ENCODE measurements around the gene IFITM2.
"Not testable (repeated sequence)": the region's sequence is repeated elsewhere in the genome, so short reads cannot be mapped to it uniquely, and the experiment has no call there.

Gene IFITM2

GRCh38 chr11:335779-336658, 28.4 kb downstream of the IFITM2 start:
- no peaks in the 10 kb centered on the region for H3K27me3 ChIP-seq (ENCODE audit: control insufficient read depth in 2 of 2, insufficient read depth in 2 of 2, low read length in 2 of 2)
- H3K36me3 ChIP-seq (ENCODE audit: control insufficient read depth in 2 of 2, insufficient read depth in 2 of 2, low read length in 2 of 2), result no peaks in the 10 kb centered on the region
- H3K27ac ChIP-seq (ENCODE audit: low read depth in 2 of 2, low read length in 2 of 2), result peak overlapping the region; percentile 56 to 63
- H3K9me3 ChIP-seq (ENCODE audit: control insufficient read depth in 2 of 2, low read length in 2 of 2), result no peaks in the 10 kb centered on the region
- peaks cover 0 to 12% of the 10 kb centered on the region in 2 donors for H3K4me1 ChIP-seq (ENCODE audit: control insufficient read depth in 2 of 2, insufficient read depth in 2 of 2, low read length in 2 of 2)
- H3K9ac ChIP-seq (ENCODE audit: low read depth in 1 of 2, low read length in 2 of 2), result no peak overlapping the region
- no peak overlapping the region for H3K4me3 ChIP-seq (ENCODE audit: low read length in 2 of 2)

GRCh38 chr11:336659-337198, 29.1 kb downstream of the IFITM2 start:
- no peak overlapping the region for H3K9ac ChIP-seq (ENCODE audit: low read depth in 1 of 2, low read length in 2 of 2)
- H3K27ac ChIP-seq (ENCODE audit: low read depth in 2 of 2, low read length in 2 of 2), result peak overlapping the region; percentile 56 to 63
- peaks cover 0 to 12% of the 10 kb centered on the region in 2 donors for H3K4me1 ChIP-seq (ENCODE audit: control insufficient read depth in 2 of 2, insufficient read depth in 2 of 2, low read length in 2 of 2)

GRCh38 chr11:337711-338110, 30.1 kb downstream of the IFITM2 start:
- Histone ChIP-seq H3K9ac (ENCODE audit: low read depth in 1 of 2, low read length in 2 of 2) (no peak overlapping the region), H3K9me3 (ENCODE audit: control insufficient read depth in 2 of 2, low read length in 2 of 2) (no peaks in the 10 kb centered on the region), H3K4me3 (ENCODE audit: low read length in 2 of 2) (no peak overlapping the region), H3K36me3 (ENCODE audit: control insufficient read depth in 2 of 2, insufficient read depth in 2 of 2, low read length in 2 of 2) (no peaks in the 10 kb centered on the region), H3K4me1 (ENCODE audit: control insufficient read depth in 2 of 2, insufficient read depth in 2 of 2, low read length in 2 of 2) (peaks cover 0 to 12% of the 10 kb centered on the region in 2 donors), H3K27ac (ENCODE audit: low read depth in 2 of 2, low read length in 2 of 2) (no peak overlapping the region), H3K27me3 (ENCODE audit: control insufficient read depth in 2 of 2, insufficient read depth in 2 of 2, low read length in 2 of 2) (no peaks in the 10 kb centered on the region)

More at GRCh38 chr11:336659-337198, 29.1 kb downstream of the IFITM2 start:
- Histone ChIP-seq H3K4me3 (ENCODE audit: low read length in 2 of 2) (no peak overlapping the region), H3K9me3 (ENCODE audit: control insufficient read depth in 2 of 2, low read length in 2 of 2) (no peaks in the 10 kb centered on the region), H3K36me3 (ENCODE audit: control insufficient read depth in 2 of 2, insufficient read depth in 2 of 2, low read length in 2 of 2) (no peaks in the 10 kb centered on the region), H3K27me3 (ENCODE audit: control insufficient read depth in 2 of 2, insufficient read depth in 2 of 2, low read length in 2 of 2) (no peaks in the 10 kb centered on the region)

- Histone ChIP-seq H3K27ac (ENCODE audit: low read depth in 2 of 2, low read length in 2 of 2) (no peak overlapping the region), H3K36me3 (ENCODE audit: control insufficient read depth in 2 of 2, insufficient read depth in 2 of 2, low read length in 2 of 2) (no peaks in the 10 kb centered on the region), H3K9ac (ENCODE audit: low read depth in 1 of 2, low read length in 2 of 2) (no peak overlapping the region), H3K27me3 (ENCODE audit: control insufficient read depth in 2 of 2, insufficient read depth in 2 of 2, low read length in 2 of 2) (no peaks in the 10 kb centered on the region), H3K4me1 (ENCODE audit: control insufficient read depth in 2 of 2, insufficient read depth in 2 of 2, low read length in 2 of 2) (peaks cover 0 to 12% of the 10 kb centered on the region in 2 donors), H3K4me3 (ENCODE audit: low read length in 2 of 2) (no peak overlapping the region), H3K9me3 (ENCODE audit: control insufficient read depth in 2 of 2, low read length in 2 of 2) (no peaks in the 10 kb centered on the region)
These were observed 32.3 kb downstream of the IFITM2 start for GRCh38 chr11:339963-340362.

- peaks cover 0 to 9% of the 10 kb centered on the region in 2 donors for H3K4me1 ChIP-seq (ENCODE audit: control insufficient read depth in 2 of 2, insufficient read depth in 2 of 2, low read length in 2 of 2)
- no peak overlapping the region for H3K4me3 ChIP-seq (ENCODE audit: low read length in 2 of 2)
- H3K27me3 ChIP-seq (ENCODE audit: control insufficient read depth in 2 of 2, insufficient read depth in 2 of 2, low read length in 2 of 2), result no peaks in the 10 kb centered on the region
- no peak overlapping the region for H3K9ac ChIP-seq (ENCODE audit: low read depth in 1 of 2, low read length in 2 of 2)
- no peaks in the 10 kb centered on the region for H3K36me3 ChIP-seq (ENCODE audit: control insufficient read depth in 2 of 2, insufficient read depth in 2 of 2, low read length in 2 of 2)
- no peak overlapping the region for H3K27ac ChIP-seq (ENCODE audit: low read depth in 2 of 2, low read length in 2 of 2)
- H3K9me3 ChIP-seq (ENCODE audit: control insufficient read depth in 2 of 2, low read length in 2 of 2), result no peaks in the 10 kb centered on the region
These were observed 33.2 kb downstream of the IFITM2 start for GRCh38 chr11:340539-341512.

GRCh38 chr11:342328-342727, 34.7 kb downstream of the IFITM2 start:
- Histone ChIP-seq H3K27ac (ENCODE audit: low read depth in 2 of 2, low read length in 2 of 2) (no peak overlapping the region), H3K4me1 (ENCODE audit: control insufficient read depth in 2 of 2, insufficient read depth in 2 of 2, low read length in 2 of 2) (no peaks in the 10 kb centered on the region), H3K4me3 (ENCODE audit: low read length in 2 of 2) (no peak overlapping the region), H3K36me3 (ENCODE audit: control insufficient read depth in 2 of 2, insufficient read depth in 2 of 2, low read length in 2 of 2) (no peaks in the 10 kb centered on the region), H3K9me3 (ENCODE audit: control insufficient read depth in 2 of 2, low read length in 2 of 2) (no peaks in the 10 kb centered on the region), H3K9ac (ENCODE audit: low read depth in 1 of 2, low read length in 2 of 2) (no peak overlapping the region), H3K27me3 (ENCODE audit: control insufficient read depth in 2 of 2, insufficient read depth in 2 of 2, low read length in 2 of 2) (no peaks in the 10 kb centered on the region)

- no peaks in the 10 kb centered on the region for H3K36me3 ChIP-seq (ENCODE audit: control insufficient read depth in 2 of 2, insufficient read depth in 2 of 2, low read length in 2 of 2)
- no peak overlapping the region for H3K9ac ChIP-seq (ENCODE audit: low read depth in 1 of 2, low read length in 2 of 2)
- no peaks in the 10 kb centered on the region for H3K9me3 ChIP-seq (ENCODE audit: control insufficient read depth in 2 of 2, low read length in 2 of 2)
- H3K27me3 ChIP-seq (ENCODE audit: control insufficient read depth in 2 of 2, insufficient read depth in 2 of 2, low read length in 2 of 2), result no peaks in the 10 kb centered on the region
- no peak overlapping the region for H3K27ac ChIP-seq (ENCODE audit: low read depth in 2 of 2, low read length in 2 of 2)
- no peaks in the 10 kb centered on the region for H3K4me1 ChIP-seq (ENCODE audit: control insufficient read depth in 2 of 2, insufficient read depth in 2 of 2, low read length in 2 of 2)
- H3K4me3 ChIP-seq (ENCODE audit: low read length in 2 of 2), result no peak overlapping the region
These were observed 37.4 kb downstream of the IFITM2 start for GRCh38 chr11:344836-345578.

GRCh38 chr11:346529-346928, 38.9 kb downstream of the IFITM2 start:
- H3K36me3 ChIP-seq (ENCODE audit: control insufficient read depth in 2 of 2, insufficient read depth in 2 of 2, low read length in 2 of 2), result no peaks in the 10 kb centered on the region
- H3K9me3 ChIP-seq (ENCODE audit: control insufficient read depth in 2 of 2, low read length in 2 of 2), result no peaks in the 10 kb centered on the region
- H3K27ac ChIP-seq (ENCODE audit: low read depth in 2 of 2, low read length in 2 of 2), result no peak overlapping the region
- peaks cover 3 to 4% of the 10 kb centered on the region in 2 donors for H3K4me1 ChIP-seq (ENCODE audit: control insufficient read depth in 2 of 2, insufficient read depth in 2 of 2, low read length in 2 of 2)
- no peak overlapping the region for H3K9ac ChIP-seq (ENCODE audit: low read depth in 1 of 2, low read length in 2 of 2)
- no peaks in the 10 kb centered on the region for H3K27me3 ChIP-seq (ENCODE audit: control insufficient read depth in 2 of 2, insufficient read depth in 2 of 2, low read length in 2 of 2)
- no peak overlapping the region for H3K4me3 ChIP-seq (ENCODE audit: low read length in 2 of 2)

GRCh38 chr11:349270-349954, 41.8 kb downstream of the IFITM2 start:
- not testable (repeated sequence) for H3K36me3 ChIP-seq (ENCODE audit: control insufficient read depth in 2 of 2, insufficient read depth in 2 of 2, low read length in 2 of 2); H3K27ac ChIP-seq (ENCODE audit: low read depth in 2 of 2, low read length in 2 of 2); H3K27me3 ChIP-seq (ENCODE audit: control insufficient read depth in 2 of 2, insufficient read depth in 2 of 2, low read length in 2 of 2); H3K4me3 ChIP-seq (ENCODE audit: low read length in 2 of 2); H3K9me3 ChIP-seq (ENCODE audit: control insufficient read depth in 2 of 2, low read length in 2 of 2); H3K9ac ChIP-seq (ENCODE audit: low read depth in 1 of 2, low read length in 2 of 2)
- H3K4me1 ChIP-seq (ENCODE audit: control insufficient read depth in 2 of 2, insufficient read depth in 2 of 2, low read length in 2 of 2), result peaks cover 8 to 15% of the 10 kb centered on the region in 2 donors
